Measurements from ENCODE around the gene TP53TG5.

- no peak for TF ChIP-seq CTCF (IDR thresholded peaks at IDR 0.05)
- TF ChIP-seq POLR2A (IDR thresholded peaks at IDR 0.05) = no peak
Measured at GRCh38 chr20:45353746-45354145, 24.4 kb downstream of the TP53TG5 start.

Data from testis (tissue), 2 donors.